Liver (tissue), 9 donors: ENCODE results near the gene LMTK3. TPM values are rescaled to one million over a fixed set of nuclear protein-coding genes. Genes with fewer than 3 reads are reported as not detected.

ENCODE experiments used
- DNase-seq: peaks from one replicate; pipeline ENCODE4 v3.0.0-alpha.2; 2017; ENCODE audit warnings: low spot score
- H3K27ac ChIP-seq, 2 donors: one replicate each; pipeline ENCODE4 v1.7.0; 2013; ENCODE audit warnings: inconsistent platforms in 2 of 2, low read length in 2 of 2, control low read depth in 1 of 2, low read depth in 1 of 2, mild to moderate bottlenecking in 1 of 2
- H3K27me3 ChIP-seq, 4 donors: one replicate each; pipeline versions ENCODE4 v1.6.1 to v1.7.0; 2013; ENCODE audit warnings: low read length in 3 of 4, inconsistent platforms in 1 of 4, mild to moderate bottlenecking in 1 of 4, moderate library complexity in 1 of 4; ENCODE audit not compliant: control insufficient read depth in 4 of 4, insufficient read depth in 4 of 4
- H3K36me3 ChIP-seq, 4 donors: one replicate each; pipeline versions ENCODE4 v1.6.1 to v1.7.0; 2013; ENCODE audit warnings: low read length in 3 of 4, mild to moderate bottlenecking in 3 of 4, low read depth in 1 of 4, moderate library complexity in 1 of 4; ENCODE audit not compliant: control insufficient read depth in 4 of 4, insufficient read depth in 3 of 4
- H3K4me1 ChIP-seq, 4 donors: one replicate each; pipeline versions ENCODE4 v1.6.1 to v1.7.0; 2013; ENCODE audit warnings: low read length in 3 of 4, mild to moderate bottlenecking in 3 of 4, moderate library complexity in 1 of 4; ENCODE audit not compliant: control insufficient read depth in 4 of 4, insufficient read depth in 4 of 4
- H3K4me3 ChIP-seq, 3 donors: one replicate each; pipeline versions ENCODE4 v1.6.1 to v1.7.0; 2013; ENCODE audit warnings: low read length in 3 of 3, control low read depth in 1 of 3, low read depth in 1 of 3, mild to moderate bottlenecking in 1 of 3
- H3K9ac ChIP-seq, 2 donors: one replicate each; pipeline ENCODE4 v1.7.0; 2013; ENCODE audit warnings: low read length in 2 of 2, mild to moderate bottlenecking in 2 of 2, moderate library complexity in 2 of 2, control low read depth in 1 of 2, low read depth in 1 of 2
- H3K9me3 ChIP-seq, 4 donors: one replicate each; pipeline versions ENCODE4 v1.6.1 to v1.7.0; 2013; ENCODE audit warnings: low read length in 3 of 4; ENCODE audit not compliant: control insufficient read depth in 4 of 4
- CTCF ChIP-seq: fragments of 150-350 bp; IDR thresholded peaks from 2 replicates; pipeline ENCODE4 v1.5.1; 2017; ENCODE audit warnings: improper control_type of control experiment, low read depth, low read length; ENCODE audit not compliant: missing input control
- EGR1 ChIP-seq, 2 donors: IDR thresholded peaks; 2 replicates each; pipeline ENCODE4 v1.6.1; 2016 to 2018; ENCODE audit warnings: antibody characterized with exemption in 2 of 2, low read depth in 2 of 2
- FOXA1 ChIP-seq: IDR thresholded peaks from 2 replicates; pipeline ENCODE4 v1.6.1; 2016; ENCODE audit warnings: antibody characterized with exemption
- FOXA2 ChIP-seq: IDR thresholded peaks from 2 replicates; pipeline ENCODE4 v1.6.1; 2016; ENCODE audit warnings: antibody characterized with exemption
- HNF4A ChIP-seq, 2 donors: conservative IDR thresholded peaks; 2 replicates each; pipeline ENCODE4 v1.6.1; 2016; ENCODE audit warnings: antibody characterized with exemption in 2 of 2, mild to moderate bottlenecking in 2 of 2
- JUND ChIP-seq, 2 donors: IDR thresholded peaks; 2 replicates each; pipeline ENCODE4 v1.6.1; 2016; ENCODE audit warnings: antibody characterized with exemption in 2 of 2
- NR2F2 ChIP-seq: IDR thresholded peaks from 2 replicates; pipeline ENCODE4 v1.6.1; 2016; ENCODE audit warnings: antibody characterized with exemption
- REST ChIP-seq: IDR thresholded peaks from 2 replicates; pipeline ENCODE4 v1.6.1; 2016; ENCODE audit warnings: antibody characterized with exemption, mild to moderate bottlenecking
- RXRA ChIP-seq, 2 donors: IDR thresholded peaks; 2 replicates each; pipeline ENCODE4 v1.6.1; 2017 to 2018; ENCODE audit warnings: antibody characterized with exemption in 2 of 2, mild to moderate bottlenecking in 1 of 2
- SP1 ChIP-seq: IDR thresholded peaks from 2 replicates; pipeline ENCODE4 v1.6.1; 2018; ENCODE audit warnings: antibody characterized with exemption, mild to moderate bottlenecking
- TAF1 ChIP-seq: conservative IDR thresholded peaks from 2 replicates; pipeline ENCODE4 v1.6.1; 2016; ENCODE audit warnings: antibody characterized with exemption, mild to moderate bottlenecking
- YY1 ChIP-seq: IDR thresholded peaks from 2 replicates; pipeline ENCODE4 v1.6.1; 2016; ENCODE audit warnings: antibody characterized with exemption, mild to moderate bottlenecking
- WGBS: extraction: QIAGEN DNeasy Blood & Tissue Kit; methylation state at CpG from one replicate; pipeline ENCODE4 v1.1.7; 2013; 5-methylcytosine and 5-hydroxymethylcytosine counted together
- polyA plus RNA-seq, 2 donors: library from polyadenylated mRNA; stranded (reverse) in 1 of 2; unstranded in 1 of 2; fragments of 200-250 nt in 1 of 2; fragments of >200 nt in 1 of 2; fragmentation: Nextera tagmentation in 1 of 2; extraction: Ambion mirVana in 1 of 2; gene quantifications; one replicate each; pipeline versions ENCODE4 v1.2.1 to v1.2.3, GENCODE V29; 2013 to 2015
- total RNA-seq, 2 donors: library from RNA; depleted of rRNA; stranded (reverse); fragments of >200 nt; gene quantifications; one replicate each; pipeline ENCODE4 v1.2.3, GENCODE V29; 2014
- TF ChIP-seq, protein P1 (sequence below): IDR thresholded peaks from 2 replicates; pipeline ENCODE4 v1.6.1; 2016; ENCODE audit warnings: antibody characterized with exemption
- TF ChIP-seq, protein P2 (sequence below): IDR thresholded peaks from 2 replicates; pipeline ENCODE4 v1.6.1; 2016; ENCODE audit warnings: antibody characterized with exemption
- TF ChIP-seq, protein P3 (sequence below): IDR thresholded peaks from 2 replicates; pipeline ENCODE4 v1.6.1; 2016; ENCODE audit warnings: antibody characterized with exemption
- donor health status: healthy.
- donor health status: healthy.
- donor health status: healthy.
- donor health status: healthy.
- donor health status: healthy.

LMTK3 gene
- total and polyA plus RNA-seq, 4 donors, result 0.08 TPM; not detected in 2

DNA sequence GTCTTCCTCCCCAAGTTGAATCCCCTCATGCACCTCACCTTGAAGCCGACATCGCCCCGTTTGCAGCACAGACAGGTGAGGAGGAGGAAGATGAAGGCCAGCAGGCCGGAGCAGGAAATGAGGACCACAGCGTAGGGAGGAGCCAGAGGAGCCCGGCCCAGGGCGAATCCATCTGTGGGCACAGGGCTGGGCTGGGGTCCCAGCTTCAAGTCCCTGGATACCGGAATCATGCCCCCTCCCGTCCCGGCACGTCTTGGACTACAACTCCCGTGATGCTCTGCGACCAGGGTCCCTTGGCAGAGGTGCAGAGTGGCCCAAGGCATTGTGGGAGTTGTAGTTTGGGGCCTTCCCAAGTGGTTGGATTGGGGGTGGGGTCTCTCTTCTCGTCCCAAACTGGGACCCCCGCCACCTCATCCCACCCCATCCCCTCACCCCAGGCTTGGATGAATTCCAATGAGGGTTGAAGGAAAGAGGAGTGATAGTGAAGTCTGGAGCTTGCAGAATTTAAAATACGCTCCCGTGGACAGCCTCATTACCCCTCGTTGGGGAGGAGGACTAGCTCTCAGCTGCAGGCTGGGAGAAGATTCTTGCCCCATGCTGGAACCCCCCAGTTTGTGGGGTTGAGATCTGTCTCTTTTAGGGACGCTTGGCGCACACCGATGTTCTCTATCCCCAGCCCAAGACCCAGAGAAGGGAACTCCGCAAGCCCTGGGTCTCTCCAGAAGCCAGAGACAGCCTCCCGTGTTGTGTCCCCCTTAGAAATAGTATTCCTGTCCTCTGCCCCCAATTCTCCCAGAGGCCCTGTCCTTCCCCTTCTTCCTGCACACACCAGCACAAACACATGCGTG is 990 bp downstream of the LMTK3 start:
- Histone ChIP-seq H3K4me3 (no peak overlapping the region), H3K27me3 (peaks cover 0 to 8% (median 2%) of the 10 kb centered on the region in 4 donors), H3K9me3 (no peaks in the 10 kb centered on the region), H3K27ac (no peak overlapping the region), H3K4me1 (peaks cover 0 to 9% (median 1%) of the 10 kb centered on the region in 4 donors), H3K36me3 (no peaks in the 10 kb centered on the region), H3K9ac (no peak overlapping the region)
- WGBS, result 15% methylated on average over 24 of the region's 24 CpGs
- TF ChIP-seq TAF1 (no peak), HNF4A (conservative IDR thresholded peaks at IDR 0.05) (no peak), FOXA2 (no peak), YY1 (no peak), SP1 (no peak), REST (no peak), NR2F2 (no peak), FOXA1 (no peak), RXRA (IDR thresholded peaks at IDR 0.05) (no peak), JUND (IDR thresholded peaks at IDR 0.05) (no peak), CTCF (no peak), EGR1 (IDR thresholded peaks at IDR 0.05; ENCODE audit: low read depth in 2 of 2) (no peak)
- TF ChIP-seq, protein P1, sequence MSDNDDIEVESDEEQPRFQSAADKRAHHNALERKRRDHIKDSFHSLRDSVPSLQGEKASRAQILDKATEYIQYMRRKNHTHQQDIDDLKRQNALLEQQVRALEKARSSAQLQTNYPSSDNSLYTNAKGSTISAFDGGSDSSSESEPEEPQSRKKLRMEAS, result no peak
- TF ChIP-seq, protein P2, sequence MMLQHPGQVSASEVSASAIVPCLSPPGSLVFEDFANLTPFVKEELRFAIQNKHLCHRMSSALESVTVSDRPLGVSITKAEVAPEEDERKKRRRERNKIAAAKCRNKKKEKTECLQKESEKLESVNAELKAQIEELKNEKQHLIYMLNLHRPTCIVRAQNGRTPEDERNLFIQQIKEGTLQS, result no peak
- TF ChIP-seq, protein P3, sequence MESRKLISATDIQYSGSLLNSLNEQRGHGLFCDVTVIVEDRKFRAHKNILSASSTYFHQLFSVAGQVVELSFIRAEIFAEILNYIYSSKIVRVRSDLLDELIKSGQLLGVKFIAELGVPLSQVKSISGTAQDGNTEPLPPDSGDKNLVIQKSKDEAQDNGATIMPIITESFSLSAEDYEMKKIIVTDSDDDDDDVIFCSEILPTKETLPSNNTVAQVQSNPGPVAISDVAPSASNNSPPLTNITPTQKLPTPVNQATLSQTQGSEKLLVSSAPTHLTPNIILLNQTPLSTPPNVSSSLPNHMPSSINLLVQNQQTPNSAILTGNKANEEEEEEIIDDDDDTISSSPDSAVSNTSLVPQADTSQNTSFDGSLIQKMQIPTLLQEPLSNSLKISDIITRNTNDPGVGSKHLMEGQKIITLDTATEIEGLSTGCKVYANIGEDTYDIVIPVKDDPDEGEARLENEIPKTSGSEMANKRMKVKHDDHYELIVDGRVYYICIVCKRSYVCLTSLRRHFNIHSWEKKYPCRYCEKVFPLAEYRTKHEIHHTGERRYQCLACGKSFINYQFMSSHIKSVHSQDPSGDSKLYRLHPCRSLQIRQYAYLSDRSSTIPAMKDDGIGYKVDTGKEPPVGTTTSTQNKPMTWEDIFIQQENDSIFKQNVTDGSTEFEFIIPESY, result no peak
- DNase-seq, result peak; percentile 73
